Jurkat, Clone E6-1 (cell line): Measurements from ENCODE around the gene PTPRK.

ENCODE experiments used
- DNase-seq: peaks from one replicate; pipeline ENCODE4 v3.0.0-alpha.2; 2011; ENCODE audit warnings: low read depth, low spot score
- H3K4me3 ChIP-seq: 2 replicates; pipeline ENCODE4 v1.5.1; 2011; ENCODE audit warnings: mild to moderate bottlenecking, low read length, control low read depth, moderate library complexity

The PTPRK gene

DNA sequence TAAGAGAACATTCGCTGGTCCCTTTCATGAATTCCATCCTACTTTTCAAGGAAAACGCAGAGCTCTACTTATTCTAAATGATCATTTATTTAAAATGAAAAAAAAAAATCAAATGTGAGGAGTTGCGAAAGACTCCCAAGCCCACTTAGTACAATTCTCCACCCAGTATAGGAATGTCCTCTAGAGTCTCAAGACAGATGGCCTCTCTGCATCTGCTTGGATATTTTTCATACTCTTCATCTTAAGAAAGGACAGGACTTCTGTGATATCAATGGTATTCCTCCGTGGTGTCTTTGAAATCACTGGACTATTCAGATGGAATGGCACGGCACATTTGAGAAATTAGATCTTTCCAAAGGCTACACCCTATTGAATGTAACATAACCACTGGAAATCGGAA lies 107.1 kb downstream of the PTPRK start:
- DNase-seq: no peak
- H3K4me3 ChIP-seq: no peak overlapping the region

DNA sequence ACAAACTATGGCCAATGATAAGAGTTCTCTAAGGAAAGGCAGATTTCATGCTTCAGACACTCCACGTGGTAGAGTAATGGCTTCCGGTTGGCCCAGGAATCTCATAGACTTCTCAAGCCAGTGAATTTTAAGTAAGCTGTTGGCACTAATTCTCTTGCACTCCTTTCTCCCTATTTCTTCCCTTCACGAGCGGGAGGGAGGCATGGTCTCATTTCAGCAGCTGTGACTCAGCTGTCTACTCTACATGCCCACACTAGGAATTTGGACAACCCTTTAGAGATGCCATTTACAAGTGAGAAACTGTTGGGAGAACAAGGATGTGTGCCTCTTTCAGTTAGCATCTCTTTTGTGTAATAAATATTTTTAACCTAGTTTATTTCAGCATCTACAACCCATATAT lies 107.7 kb downstream of the PTPRK start:
- no peak overlapping the region for H3K4me3 ChIP-seq
- no peak for DNase-seq

DNA sequence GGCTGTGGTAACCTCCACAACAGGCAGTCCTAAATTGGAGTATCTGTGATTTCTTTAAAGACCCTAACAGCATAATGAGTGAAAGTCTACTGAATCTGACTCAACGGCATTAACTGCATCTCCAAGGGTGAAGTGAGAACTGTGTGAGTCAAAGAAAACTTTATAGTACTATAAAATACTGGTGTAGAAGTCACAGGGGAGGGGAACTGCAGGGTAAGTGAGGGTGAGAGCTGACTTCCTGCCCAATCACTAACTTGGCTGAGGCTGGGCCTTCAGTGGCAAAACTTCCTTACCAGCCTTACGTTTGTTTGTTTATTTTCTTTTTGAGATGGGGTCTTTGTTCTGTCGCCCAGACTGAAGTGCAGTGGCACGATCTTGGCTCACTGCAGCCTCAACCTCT lies 109.8 kb downstream of the PTPRK start:
- no peak for DNase-seq
- no peak overlapping the region for H3K4me3 ChIP-seq

DNA sequence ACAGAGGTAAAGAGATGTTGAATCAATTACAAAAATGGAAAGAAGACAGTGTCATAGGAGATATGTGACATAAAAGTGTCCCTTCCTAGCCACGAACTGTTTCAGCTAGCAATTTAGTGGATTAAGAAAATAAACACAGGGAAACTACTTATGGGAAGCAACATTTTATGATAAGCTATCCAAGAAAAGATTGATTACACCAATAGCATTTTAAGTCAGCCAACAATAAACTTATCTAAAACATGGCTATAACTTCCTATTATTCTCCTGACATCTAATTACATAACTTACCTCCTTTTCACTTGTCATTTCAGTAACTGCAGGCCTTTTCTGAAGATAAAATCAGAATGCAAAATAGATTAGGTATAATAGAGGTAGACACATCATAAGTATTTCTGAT lies 111.4 kb downstream of the PTPRK start:
- DNase-seq: no peak
- no peak overlapping the region for H3K4me3 ChIP-seq

DNA sequence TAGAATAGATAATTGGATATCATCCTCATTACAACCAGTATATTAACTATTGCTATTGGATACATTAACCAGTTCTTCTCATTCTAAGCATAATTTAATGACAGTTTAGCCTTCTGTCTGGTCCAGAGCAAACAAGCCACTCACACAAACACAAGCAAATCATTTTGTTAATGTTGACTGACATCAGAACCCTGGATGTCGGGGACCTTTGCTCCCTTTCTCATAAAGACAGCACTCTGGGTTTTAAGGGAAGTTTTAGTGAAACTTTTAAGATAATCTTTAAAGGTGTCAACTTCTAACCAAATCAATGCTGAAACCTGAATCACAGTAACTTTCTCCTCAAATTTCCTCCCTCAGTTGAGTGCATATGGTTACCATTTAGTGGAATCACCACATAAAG lies 113.9 kb downstream of the PTPRK start:
- DNase-seq: no peak
- H3K4me3 ChIP-seq: no peak overlapping the region

DNA sequence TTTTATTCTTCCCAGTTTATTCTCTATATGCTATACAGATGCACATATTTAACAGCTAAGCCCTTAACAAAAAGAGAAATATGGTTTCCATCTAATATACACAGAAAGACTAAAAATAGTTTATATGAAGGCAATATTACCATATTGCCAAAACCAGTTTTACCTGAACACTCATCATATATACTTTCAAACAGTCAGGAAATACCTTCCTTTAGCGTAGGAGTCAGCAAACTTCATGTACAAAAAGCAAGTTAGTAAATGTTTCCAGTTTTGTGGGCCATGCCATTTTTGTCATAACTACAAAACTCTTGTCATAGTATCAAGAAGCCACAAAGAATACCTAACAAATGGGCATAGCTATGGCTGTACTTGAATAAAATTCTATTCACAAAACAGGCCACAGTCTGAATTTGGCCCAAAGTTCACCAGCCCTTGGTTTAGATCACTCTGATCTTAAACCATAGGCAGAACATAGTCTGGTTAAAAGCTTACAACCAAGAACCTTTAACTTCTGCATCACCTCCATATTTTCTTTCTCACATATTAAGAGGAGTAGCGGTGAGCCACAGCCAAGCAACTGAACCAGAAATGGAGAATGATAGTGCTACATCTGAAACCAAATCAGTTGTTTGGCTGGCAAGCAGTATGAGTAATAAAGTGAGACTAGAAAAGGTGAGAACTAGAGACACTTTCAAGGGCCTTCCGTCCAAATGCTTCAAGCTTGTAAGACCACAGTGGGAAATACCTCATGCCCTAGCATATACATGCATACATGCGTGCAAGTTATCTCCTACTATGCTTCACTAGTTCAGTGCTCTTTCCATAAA lies 116.6 kb downstream of the PTPRK start:
- no peak for DNase-seq
- no peak overlapping the region for H3K4me3 ChIP-seq

DNA sequence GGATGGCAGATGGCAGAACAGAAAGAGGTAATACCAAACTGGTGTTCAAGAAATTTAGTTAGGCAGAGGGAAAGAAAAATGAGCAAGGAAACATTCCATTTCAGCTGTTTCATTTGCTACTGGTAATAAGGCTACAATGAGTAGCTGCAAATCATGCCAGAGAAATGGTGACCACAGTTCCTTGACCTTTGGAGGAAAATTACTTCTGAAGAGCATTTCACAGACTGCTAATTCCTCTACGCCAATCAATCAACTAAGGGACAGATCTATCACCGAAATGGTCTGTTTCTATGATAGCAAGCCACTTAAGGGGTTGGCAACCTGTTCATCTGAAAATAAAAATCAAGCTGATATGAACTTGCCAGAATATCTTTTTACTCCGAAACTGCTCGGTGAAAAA lies 119.5 kb downstream of the PTPRK start:
- H3K4me3 ChIP-seq: no peak overlapping the region
- no peak for DNase-seq

DNA sequence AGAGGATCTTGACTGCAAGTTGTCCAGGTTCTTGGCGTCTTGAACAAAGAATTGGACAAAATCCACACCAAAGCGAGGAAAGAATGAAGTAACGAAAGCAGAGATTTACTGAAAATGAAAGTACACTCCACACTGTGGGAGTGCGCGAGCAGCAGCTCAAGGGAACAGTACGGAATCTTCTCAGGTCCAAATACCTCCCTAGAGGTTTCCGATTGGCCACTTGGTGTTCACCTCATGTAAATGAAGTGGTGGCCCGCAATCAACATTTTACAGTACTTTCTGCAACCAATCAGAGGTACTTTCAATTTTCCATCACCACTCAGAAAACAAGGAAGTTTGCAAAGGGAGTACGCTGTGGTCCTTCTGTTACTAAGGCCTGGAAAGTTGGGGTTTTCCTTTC lies 122.4 kb downstream of the PTPRK start:
- no peak for DNase-seq
- no peak overlapping the region for H3K4me3 ChIP-seq

DNA sequence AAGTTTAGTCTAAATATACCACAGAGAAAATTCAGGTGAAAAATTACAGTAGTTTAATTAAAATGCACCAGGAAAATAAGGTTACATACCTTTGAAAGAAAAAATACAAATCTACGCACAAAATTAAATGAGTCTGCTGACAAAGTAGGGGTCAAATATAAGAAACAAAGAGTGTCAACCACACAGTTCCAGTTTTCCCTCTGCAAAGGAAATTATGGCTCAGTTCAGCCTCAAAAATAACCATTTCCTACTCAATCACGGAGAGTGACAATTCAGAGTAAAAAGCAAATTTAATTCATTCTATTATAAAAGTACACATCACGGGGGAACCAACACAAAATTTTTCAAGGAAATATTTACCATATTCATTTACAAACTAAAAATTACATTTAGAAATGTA lies 124.8 kb downstream of the PTPRK start:
- H3K4me3 ChIP-seq: no peak overlapping the region
- DNase-seq: no peak

DNA sequence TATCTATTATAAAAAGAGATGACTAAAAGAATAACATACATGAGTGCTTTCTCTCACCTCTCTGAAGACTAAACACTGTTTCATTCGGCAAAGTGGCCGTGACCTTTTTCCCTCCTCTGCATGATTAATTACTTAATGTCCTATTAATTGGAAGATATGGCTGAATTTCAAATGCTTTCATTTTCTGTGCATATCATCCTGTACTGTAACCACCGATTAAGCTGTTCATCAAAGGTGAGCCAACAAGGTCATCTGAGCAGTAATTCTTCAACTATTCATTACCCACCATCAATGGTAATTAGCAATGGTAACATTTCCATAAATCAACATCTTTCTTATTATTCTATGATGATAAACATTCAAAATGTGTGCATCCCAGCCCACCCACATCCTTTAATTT lies 125.2 kb downstream of the PTPRK start:
- H3K4me3 ChIP-seq: no peak overlapping the region
- DNase-seq: no peak

DNA sequence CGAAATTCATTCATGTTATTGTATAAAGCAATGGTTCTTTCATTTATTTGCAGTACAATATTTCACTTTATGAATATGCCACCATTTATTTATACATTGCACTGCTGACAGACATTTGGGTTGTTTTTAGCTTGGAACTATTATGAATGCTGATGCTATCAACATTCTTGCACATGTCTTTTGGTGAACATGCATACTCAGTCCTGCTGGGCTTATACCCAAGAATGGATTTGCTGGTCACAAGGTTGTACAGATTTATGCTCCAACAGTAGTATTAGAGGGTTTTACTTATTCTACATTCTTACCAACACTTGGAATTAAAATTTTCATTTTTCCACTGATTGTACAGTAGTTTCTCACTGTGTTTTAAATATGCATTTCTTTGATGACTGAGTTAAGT lies 126.2 kb downstream of the PTPRK start:
- DNase-seq: no peak
- H3K4me3 ChIP-seq: no peak overlapping the region

DNA sequence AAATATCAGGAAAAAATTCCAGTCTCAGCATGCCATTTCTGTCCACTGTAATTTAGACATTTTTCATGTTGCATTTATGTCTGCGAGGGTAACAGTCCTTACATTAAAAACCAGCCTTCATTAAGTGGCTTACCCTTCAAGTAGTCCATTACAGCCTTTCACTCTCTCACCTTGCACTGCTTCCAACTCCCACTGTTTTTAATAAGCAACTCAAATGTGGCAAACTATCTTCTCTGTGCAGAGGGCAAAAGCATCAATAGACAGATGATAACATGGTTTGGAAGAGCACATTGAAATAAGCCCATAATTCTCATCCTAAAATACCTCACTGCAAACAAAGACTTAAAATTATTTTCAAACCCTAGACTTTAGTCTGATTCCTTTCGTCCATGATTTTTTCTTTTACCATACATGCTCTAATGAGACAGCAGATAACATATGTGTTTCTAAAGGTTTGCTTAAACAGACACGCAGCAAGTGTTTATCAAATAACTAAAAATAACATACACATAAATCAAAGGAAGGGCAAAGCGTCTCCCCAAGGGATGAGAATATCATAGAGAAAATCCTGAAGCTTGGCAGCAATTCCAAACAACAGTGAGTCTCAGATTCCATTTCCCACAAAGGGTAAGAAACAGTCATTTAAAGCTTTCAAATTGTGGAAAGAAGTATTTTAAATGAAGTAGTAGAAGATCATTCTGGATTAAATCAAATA lies 130.4 kb downstream of the PTPRK start:
- no peak for DNase-seq

DNA sequence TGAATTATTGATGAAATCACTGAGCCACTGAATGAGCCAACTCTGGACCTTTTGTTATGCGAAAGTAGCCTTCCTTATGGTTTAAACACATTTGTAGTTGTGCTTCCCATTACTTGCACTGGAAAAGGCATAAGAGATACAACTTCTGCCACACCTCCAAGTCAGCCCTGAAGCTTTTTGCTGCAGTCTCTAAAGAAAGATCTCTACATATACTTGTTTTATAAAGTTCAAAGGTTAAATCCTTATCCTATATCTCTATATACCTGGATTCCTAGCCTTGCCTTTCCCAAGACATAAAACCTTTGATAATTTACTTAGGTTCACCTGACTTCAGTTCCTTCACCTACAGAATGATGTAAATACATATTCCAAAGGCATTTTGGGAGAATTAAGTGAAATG lies 132.0 kb downstream of the PTPRK start:
- no peak overlapping the region for H3K4me3 ChIP-seq
- no peak for DNase-seq

More for the DNA sequence above, 130.4 kb downstream of the PTPRK start:
- no peak overlapping the region for H3K4me3 ChIP-seq

DNA sequence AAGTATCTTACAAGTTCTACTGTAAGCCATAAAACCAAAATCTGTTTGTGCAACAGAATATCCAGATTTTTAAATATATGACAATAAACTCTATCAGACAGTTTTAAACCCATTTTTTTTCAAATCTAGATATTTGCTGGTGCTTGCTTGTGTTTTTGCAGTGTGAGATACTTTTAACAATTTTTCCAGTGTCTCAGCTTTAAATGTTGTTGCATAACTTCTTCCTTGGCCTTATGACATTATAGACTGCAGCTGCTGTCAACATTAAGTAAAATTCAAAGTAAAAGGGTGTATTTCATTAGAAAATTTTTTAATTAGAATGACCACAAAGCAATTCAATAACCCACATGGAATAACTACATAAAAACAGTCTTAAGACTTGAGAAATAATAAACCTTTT lies 139.5 kb downstream of the PTPRK start:
- H3K4me3 ChIP-seq: no peak overlapping the region
- DNase-seq: no peak

DNA sequence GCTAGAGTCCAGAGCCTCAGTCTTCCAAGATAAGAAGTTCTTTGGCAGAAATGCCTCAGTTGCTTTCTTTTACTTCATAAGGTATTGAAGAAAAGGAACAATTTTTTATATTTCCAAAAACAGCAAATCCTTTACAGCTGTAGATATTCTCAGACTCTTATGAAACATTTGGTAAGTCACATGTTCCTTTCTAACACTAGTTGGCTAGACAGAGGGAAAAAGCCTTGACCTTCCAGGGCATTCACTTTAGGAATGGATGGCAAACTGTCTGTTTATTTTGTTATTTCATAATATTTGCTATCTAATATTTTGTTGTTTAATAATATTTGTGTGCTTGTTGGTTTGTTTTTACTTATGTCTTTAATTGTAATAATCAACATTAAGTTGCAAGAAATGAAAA lies 140.8 kb downstream of the PTPRK start:
- H3K4me3 ChIP-seq: no peak overlapping the region
- DNase-seq: no peak

DNA sequence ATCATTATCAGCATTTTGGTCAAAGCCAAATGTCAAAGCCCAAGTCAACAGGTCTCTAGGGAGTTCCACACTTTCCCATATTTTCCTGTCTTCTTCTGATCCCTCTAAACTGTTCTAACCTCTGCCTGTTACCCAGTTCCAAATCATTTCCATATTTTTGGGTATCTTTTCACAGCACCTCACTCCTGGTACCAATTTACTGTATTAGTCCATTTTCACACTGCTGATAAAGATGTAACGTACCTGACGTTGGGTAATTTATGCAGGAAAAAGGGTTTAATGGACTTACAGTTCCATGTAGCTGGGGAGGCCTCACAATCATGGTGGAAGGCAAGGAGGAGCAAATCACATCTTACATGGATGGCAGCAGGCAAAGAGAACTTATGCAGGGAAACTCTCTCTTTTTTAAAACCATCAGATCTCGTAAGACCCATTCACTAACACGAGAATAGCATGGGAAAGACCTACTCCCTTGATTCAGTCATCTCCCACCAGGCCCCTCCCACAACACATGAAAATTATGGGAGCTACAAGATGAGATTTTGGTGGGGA lies 143.4 kb downstream of the PTPRK start:
- no peak for DNase-seq
- no peak overlapping the region for H3K4me3 ChIP-seq

DNA sequence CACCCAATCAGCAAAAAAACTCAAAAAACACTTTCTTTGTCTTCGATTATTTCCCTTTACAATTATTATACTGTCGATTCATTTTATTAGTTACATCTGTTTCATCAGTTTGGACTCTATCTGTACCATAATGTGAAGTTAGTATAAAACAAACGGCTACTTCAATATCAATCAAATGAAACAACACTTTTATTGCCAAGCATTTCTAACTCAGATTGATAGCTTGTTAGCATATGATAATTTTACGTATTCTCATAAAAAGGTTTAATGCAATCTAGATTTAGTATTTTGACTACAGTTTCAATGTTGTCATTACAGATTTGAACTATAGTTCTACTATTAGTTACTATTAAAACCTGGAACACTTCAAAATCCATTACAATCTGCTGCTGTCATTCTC lies 149.3 kb downstream of the PTPRK start:
- no peak overlapping the region for H3K4me3 ChIP-seq
- no peak for DNase-seq

DNA sequence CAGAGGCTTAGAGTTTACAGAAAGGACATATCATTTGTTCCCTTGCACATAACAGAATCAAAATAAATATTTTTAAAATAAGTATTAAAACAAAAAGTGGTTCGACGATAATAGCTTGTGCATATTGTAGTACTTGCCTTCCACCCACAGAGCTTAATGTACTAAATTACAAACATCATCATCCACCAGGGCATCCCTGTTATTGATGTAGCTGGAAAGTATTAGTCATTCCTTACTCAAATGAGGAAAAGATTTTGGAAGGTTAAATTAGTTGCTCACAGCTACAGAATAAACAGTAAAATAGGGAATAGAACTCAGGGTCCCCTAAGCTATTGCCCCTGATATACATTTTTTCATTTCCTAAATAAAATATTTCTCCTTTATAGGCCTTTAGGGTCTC lies 150.3 kb downstream of the PTPRK start:
- no peak for DNase-seq
- no peak overlapping the region for H3K4me3 ChIP-seq

DNA sequence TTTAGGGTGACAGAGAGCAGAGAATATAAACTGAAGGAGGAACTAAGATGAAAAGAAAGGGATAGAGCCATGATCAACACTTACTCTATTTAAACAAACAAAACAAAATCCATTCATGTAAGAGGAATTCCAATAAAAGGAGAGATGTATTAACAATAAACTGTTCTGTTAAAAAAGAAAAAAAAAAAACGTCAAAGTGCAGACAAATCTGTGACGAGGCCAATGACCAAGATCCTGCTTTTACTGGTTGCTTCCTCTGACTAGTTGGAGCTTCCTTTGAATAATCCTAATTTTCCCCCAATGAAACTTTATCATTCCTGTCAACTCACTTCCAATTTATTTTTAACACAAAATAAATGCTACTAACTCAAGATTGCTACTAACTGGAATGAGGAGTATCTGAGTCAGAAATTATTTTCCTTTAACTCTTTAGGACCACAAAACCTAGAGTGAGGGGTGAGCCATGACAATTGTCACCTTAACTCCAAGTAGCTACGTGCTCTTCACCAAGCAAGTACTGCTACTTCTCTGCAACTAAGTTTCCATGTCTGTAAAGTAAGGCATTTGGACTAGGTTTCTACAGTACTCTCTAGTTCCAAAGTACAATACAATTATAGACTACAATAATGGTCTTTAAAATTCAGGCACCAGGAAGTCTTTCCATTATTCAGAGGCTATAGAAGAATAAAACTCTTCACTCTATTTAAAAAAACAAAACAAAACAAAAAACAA lies 152.0 kb downstream of the PTPRK start:
- H3K4me3 ChIP-seq: no peak overlapping the region
- DNase-seq: no peak

DNA sequence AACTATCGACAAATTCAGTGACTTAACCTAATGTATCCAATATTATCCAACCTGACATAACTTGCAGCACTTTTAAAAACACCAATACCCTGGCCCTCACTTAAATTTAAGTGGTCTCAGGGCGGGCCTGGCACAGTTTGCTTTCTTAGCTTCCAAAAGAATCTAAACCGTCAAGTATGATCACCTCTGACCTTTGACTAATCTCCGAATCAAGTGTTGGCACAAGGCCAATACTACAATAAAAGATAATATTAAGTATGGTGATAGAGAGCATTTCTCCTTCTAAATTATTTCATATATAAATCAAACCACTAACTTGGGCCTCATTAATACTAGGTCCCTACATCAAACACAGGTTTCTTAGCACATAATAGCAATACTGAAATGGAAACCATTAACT lies 153.0 kb downstream of the PTPRK start:
- no peak for DNase-seq
- no peak overlapping the region for H3K4me3 ChIP-seq
